GM18873 (cell line): ENCODE data around the gene ATF7IP2.
"Not testable (repeated sequence)": the region's sequence is repeated elsewhere in the genome, so short reads cannot be mapped to it uniquely, and the experiment has no call there.

Experiments used
- ATAC-seq: cut with Tn5 transposase; IDR thresholded peaks from one replicate; pipeline ENCODE4 v1.9.1; 2021; ENCODE audit warnings: mild to moderate bottlenecking, moderate library complexity, moderate number of reproducible peaks; ENCODE audit not compliant: unreplicated experiment, low FRiP score

The ATF7IP2 gene

GRCh38 chr16:10447289-10447688 lies 61.4 kb downstream of the ATF7IP2 start:
- ATAC-seq = no peak

- ATAC-seq = not testable (repeated sequence)
These were observed 66.6 kb downstream of the ATF7IP2 start for GRCh38 chr16:10452208-10453158.

DNA sequence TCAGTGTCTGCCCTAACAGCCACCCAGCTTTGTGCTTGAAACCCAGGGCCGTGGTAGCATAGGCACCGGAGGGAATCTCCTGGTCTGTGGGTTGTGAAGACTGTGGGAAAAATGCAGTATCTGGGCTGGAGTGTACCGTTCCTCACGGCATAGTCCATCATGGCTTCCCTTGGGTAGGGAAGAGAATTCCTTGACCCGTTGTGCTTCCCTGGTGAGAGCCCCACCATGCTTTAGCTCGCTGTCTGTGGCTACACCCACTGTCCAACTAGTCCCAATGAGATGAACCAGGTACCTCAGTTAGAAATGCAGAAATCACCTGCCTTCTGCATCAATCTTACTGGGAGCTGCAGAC lies 67.3 kb downstream of the ATF7IP2 start:
- ATAC-seq = no peak

DNA sequence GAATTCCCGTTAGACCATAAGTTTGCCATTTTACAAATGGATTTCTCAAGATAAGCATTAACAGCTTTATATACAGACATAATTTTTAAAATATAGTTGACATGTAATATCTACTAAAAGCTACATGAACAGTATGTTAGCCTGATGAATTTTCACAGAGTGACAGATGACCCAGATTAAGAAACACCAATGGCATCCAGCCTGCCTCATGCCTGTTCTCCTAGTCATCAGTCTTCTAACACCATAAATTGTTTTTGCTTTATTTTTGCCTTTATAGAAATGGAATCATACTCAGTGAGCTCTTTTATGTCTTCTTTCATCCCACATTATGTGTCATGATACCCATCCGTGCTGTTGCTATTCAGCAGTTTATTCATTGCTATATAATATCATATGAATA lies 80.0 kb downstream of the ATF7IP2 start:
- ATAC-seq = no peak

GRCh38 chr16:10466313-10466712 lies 80.5 kb downstream of the ATF7IP2 start:
- no peak for ATAC-seq

DNA sequence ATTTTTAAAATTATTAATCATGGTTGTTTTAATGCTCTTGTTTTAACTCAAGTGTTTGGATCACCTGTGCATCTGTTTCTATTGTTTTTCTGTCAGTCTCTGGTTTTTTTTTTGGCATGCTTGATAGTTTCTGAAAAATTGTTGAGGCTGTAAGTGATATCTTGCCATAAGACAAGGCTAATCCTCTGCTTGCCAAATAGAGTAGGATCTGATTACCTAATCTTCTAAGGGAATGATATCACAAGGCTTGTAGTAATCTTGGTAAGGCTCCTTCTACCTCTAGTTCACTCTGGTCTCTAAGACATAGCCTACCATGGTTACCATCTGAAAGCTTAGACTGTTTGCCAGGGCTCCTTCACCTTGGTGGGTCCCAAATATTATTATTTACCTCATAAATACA lies 81.0 kb downstream of the ATF7IP2 start:
- ATAC-seq = no peak

GRCh38 chr16:10476636-10477035 lies 90.8 kb downstream of the ATF7IP2 start:
- ATAC-seq = not testable (repeated sequence)

GRCh38 chr16:10480151-10480550 lies 94.3 kb downstream of the ATF7IP2 start:
- ATAC-seq = no peak

- no peak for ATAC-seq
These were observed 99.3 kb downstream of the ATF7IP2 start for GRCh38 chr16:10485159-10485558.

- no peak for ATAC-seq
These were observed 100.0 kb downstream of the ATF7IP2 start for GRCh38 chr16:10485698-10486382.

GRCh38 chr16:10490141-10490540 lies 104.3 kb downstream of the ATF7IP2 start:
- no peak for ATAC-seq

GRCh38 chr16:10493276-10493675 lies 107.4 kb downstream of the ATF7IP2 start:
- ATAC-seq = no peak

DNA sequence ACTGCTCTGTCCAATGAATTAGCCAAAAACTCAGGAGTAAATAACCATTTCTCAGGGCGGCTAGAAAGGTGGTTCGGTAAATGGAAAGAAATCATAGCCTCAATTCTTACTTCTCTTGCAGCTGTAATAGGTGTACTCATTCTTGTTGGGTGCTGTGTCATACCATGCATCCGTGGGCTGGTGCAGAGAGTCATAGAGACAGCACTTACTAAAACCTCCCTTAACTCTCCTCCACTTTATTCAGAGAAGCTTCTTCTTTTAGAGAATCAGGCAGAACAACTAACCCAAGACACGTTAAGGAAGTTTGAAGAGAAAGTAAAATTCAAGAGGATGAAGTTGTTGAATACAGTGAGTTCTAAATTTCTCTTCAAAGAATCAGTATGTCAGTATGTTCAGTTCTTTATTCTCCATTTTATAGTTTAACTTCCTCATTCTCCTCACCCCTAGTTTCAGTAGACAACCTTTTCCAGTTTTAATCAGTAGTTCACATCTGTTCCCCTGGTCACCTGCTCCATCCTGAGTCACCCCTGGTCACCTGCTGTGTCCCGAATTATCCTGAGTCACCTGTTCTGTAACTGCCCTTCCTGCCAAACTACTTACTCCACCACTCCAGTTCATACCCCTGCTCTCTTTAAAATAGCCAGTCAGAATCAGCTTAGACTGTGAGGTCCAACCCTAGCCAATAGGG lies 108.6 kb downstream of the ATF7IP2 start:
- no peak for ATAC-seq

DNA sequence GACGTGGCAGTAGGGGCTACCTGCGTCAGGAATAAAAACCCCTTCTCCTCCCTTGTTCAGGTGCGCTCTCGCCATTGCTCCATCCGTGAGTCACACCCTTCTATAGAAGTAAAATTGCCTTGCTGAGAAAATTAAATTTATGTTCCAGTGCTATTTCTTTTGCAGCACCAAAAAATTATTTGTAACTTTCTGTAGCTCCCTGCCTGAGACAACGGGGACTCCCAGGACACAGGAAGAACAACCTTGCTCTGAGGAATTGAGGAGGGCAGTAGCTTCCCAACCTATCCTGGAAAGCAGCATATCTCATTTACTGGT lies 109.1 kb downstream of the ATF7IP2 start:
- no peak for ATAC-seq

DNA sequence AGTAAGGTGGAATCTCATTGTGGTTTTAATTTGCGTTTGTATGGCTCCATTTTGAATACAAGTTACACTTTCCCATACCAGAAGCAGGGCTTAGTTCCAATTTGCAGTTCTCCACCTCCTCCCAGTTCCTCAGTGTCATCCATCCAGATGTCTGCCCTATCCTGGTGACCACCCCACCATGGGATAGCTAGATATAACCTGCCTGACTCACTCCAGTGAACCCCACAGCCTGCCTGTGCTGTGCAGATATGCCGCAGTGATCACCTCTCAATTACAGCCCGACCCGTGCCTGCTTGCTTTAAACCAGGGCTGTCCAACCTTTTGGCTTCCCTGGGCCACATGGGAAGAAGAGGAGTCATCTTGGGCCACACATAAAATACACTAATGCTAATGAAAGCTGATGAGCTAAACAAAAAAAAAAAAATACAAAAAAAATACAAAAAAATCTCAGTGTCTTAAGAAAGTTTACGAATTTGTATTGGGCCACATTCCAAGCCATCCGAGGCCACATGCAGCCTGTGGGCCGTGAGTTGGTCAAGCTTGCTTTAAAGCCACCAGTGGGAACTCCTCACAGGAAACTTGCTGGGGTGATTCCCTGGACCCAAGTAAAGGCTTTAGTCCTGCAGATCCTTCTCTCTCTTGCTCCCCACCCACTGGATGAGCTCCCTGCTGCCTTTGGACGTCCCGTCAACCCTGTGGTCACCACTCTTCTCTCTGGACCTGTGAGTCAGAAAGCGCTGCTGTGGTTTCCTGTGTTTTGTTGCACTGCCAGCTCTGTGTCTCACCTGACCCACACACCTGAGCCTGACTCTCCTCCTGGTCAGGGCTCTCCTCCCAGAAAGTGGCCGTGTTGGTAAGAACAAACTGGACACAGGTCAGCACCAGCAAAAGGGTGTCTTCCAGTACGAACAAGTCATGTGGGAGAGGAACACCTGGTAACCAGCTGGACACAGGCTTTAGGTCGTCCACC lies 111.6 kb downstream of the ATF7IP2 start:
- no peak for ATAC-seq

- no peak for ATAC-seq
These were observed 114.7 kb downstream of the ATF7IP2 start for GRCh38 chr16:10500582-10500981.

GRCh38 chr16:10501016-10501607 lies 115.3 kb downstream of the ATF7IP2 start:
- ATAC-seq = no peak

- ATAC-seq = no peak
These were observed 116.9 kb downstream of the ATF7IP2 start for GRCh38 chr16:10502776-10503175.

- no peak for ATAC-seq
These were observed 118.6 kb downstream of the ATF7IP2 start for GRCh38 chr16:10504404-10504885.

- not testable (repeated sequence) for ATAC-seq
These were observed 119.4 kb downstream of the ATF7IP2 start for GRCh38 chr16:10505286-10505685.
